SU-DHL-6 (cell line): ENCODE data around the gene TAPT1.

Experiments
- H2AFZ ChIP-seq: fragments of 200-600 bp; sonication (generic); 2 replicates; pipeline ENCODE4 v1.6.1; 2014; ENCODE audit warnings: low read depth, mild to moderate bottlenecking, moderate library complexity, mixed read lengths, antibody characterized with exemption, low read length; ENCODE audit not compliant: severe bottlenecking
- H3F3A ChIP-seq: fragments of 200-600 bp; shearing (Covaris generic); 2 replicates; pipeline ENCODE4 v1.6.0; 2016; ENCODE audit warnings: antibody characterized with exemption, mild to moderate bottlenecking; ENCODE audit not compliant: insufficient read depth
- H3K27ac ChIP-seq: fragments of 200-600 bp; sonication (generic); 2 replicates; pipeline ENCODE4 v1.5.1; 2016; ENCODE audit warnings: low read depth, mild to moderate bottlenecking, low read length, moderate library complexity, mixed read lengths
- H3K27me3 ChIP-seq: fragments of 200-600 bp; sonication (generic), shearing (Covaris generic); 2 replicates; pipeline ENCODE4 v1.6.0; 2014; ENCODE audit warnings: mild to moderate bottlenecking, low read length
- H3K36me3 ChIP-seq: fragments of 200-600 bp; sonication (generic); 2 replicates; pipeline ENCODE4 v1.6.1; 2014; ENCODE audit warnings: mild to moderate bottlenecking, low read length, mixed read lengths
- H3K4me2 ChIP-seq: fragments of 300-600, 200-600 bp; shearing (Covaris generic), sonication (generic); 2 replicates; pipeline ENCODE4 v1.6.0; 2014; ENCODE audit warnings: low read length, low read depth, mild to moderate bottlenecking; ENCODE audit not compliant: poor library complexity, severe bottlenecking
- H3K4me3 ChIP-seq: fragments of 200-600 bp; sonication (generic); 2 replicates; pipeline ENCODE4 v1.5.1; 2014; ENCODE audit warnings: antibody characterized with exemption, low read length, mild to moderate bottlenecking, mixed read lengths; ENCODE audit not compliant: insufficient read depth, poor library complexity, severe bottlenecking
- H3K79me2 ChIP-seq: fragments of 200-600 bp; sonication (generic); 2 replicates; pipeline ENCODE4 v1.6.1; 2014; ENCODE audit warnings: mild to moderate bottlenecking, low read length, moderate library complexity; ENCODE audit not compliant: insufficient read depth
- H3K9ac ChIP-seq: fragments of 200-600 bp; sonication (generic); 2 replicates; pipeline ENCODE4 v1.7.0; 2014; ENCODE audit warnings: mild to moderate bottlenecking, low read length
- H3K9me2 ChIP-seq: fragments of 200-600 bp; sonication (generic); replicated peaks from 2 replicates; pipeline ENCODE4 v1.6.1; 2014; ENCODE audit warnings: low read length; ENCODE audit not compliant: insufficient read depth
- H3K9me3 ChIP-seq: fragments of 200-600 bp; sonication (generic); 2 replicates; pipeline ENCODE4 v1.6.1; 2014; ENCODE audit warnings: low read length, mixed read lengths; ENCODE audit not compliant: insufficient read depth
- H4K20me1 ChIP-seq: fragments of 200-600 bp; sonication (generic); 2 replicates; pipeline ENCODE4 v1.6.1; 2014; ENCODE audit warnings: low read depth, mild to moderate bottlenecking, antibody characterized with exemption, low read length, moderate library complexity, mixed read lengths
- EZH2phosphoT487 ChIP-seq: fragments of 200-600 bp; sonication (generic), shearing (Covaris generic); conservative IDR thresholded peaks from 2 replicates; pipeline ENCODE4 v1.6.1; 2018; ENCODE audit warnings: mild to moderate bottlenecking, antibody characterized with exemption, low read length, moderate library complexity, mixed read lengths
- TF ChIP-seq, protein P1 (sequence below): fragments of 200-600 bp; sonication (generic); IDR thresholded peaks from one replicate; pipeline ENCODE4 v1.5.1; 2017; ENCODE audit warnings: antibody characterized with exemption, mild to moderate bottlenecking, low read length, moderate library complexity; ENCODE audit not compliant: insufficient read depth, poor library complexity, severe bottlenecking

TAPT1 gene

DNA sequence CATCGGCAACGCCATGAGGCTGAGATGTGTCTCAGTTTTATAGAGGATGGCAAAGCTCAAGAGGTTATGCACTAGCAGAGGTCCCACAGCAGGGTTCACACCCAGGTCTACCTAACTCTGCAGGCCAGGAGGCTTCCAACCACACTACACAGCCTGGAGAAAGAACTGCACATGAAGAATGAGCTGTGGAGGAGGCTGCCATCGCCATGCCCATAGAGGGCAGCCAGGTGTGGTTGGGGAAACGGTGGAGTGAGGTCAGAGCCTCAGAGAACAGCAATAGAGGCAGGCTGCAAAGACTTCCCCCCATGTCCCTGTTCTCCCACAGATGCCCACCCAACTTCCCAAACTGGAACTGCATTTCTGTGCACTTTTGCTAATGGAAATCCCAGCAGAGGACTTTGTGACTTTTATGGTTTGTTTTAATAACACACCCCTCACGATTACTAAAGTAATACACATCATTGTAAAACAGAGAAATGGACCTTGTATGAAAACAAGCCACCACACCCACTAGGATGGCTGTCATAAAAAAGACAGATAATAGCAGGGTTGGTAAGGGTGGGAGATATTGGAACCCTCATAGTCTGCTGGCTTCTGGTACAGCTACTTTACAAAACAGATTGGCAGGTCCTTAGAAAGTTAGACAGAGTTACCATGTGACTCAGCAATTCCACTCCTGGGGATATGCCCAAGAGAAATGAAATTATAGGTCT is 83.5 kb downstream of the TAPT1 start:
- Histone ChIP-seq H3K9me2 (no peaks in the 10 kb centered on the region), H3F3A (no peaks in the 10 kb centered on the region), H3K9me3 (no peaks in the 10 kb centered on the region), H3K27me3 (no peaks in the 10 kb centered on the region), H2AFZ (no peak overlapping the region), H3K36me3 (no peaks in the 10 kb centered on the region), H3K79me2 (no peaks in the 10 kb centered on the region), H3K27ac (no peak overlapping the region), H3K4me3 (no peak overlapping the region), H4K20me1 (no peaks in the 10 kb centered on the region), H3K9ac (no peak overlapping the region), H3K4me2 (no peak overlapping the region)
- no peak for TF ChIP-seq EZH2phosphoT487
- TF ChIP-seq, protein P1, sequence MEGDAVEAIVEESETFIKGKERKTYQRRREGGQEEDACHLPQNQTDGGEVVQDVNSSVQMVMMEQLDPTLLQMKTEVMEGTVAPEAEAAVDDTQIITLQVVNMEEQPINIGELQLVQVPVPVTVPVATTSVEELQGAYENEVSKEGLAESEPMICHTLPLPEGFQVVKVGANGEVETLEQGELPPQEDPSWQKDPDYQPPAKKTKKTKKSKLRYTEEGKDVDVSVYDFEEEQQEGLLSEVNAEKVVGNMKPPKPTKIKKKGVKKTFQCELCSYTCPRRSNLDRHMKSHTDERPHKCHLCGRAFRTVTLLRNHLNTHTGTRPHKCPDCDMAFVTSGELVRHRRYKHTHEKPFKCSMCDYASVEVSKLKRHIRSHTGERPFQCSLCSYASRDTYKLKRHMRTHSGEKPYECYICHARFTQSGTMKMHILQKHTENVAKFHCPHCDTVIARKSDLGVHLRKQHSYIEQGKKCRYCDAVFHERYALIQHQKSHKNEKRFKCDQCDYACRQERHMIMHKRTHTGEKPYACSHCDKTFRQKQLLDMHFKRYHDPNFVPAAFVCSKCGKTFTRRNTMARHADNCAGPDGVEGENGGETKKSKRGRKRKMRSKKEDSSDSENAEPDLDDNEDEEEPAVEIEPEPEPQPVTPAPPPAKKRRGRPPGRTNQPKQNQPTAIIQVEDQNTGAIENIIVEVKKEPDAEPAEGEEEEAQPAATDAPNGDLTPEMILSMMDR, result no peak

DNA sequence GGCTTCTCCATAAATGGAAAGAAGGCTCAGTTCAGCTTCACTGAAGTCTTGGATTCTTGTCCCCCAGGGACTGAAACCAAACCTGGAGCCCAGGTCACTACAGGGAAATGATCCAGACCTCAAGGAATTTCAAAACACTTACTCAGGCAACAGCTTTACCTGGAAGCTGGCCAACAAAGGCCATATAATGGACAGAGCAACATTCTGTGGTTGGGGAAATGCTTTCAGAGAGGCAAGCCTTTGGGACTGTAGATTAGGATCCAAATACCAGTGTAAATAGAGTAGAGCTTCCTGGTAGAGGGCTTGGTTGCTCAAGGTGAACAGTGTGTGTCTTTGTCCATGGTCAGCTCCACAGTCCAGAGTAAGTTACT is 85.4 kb downstream of the TAPT1 start:
- H3K4me2 ChIP-seq, result no peak overlapping the region
- H3K9ac ChIP-seq, result no peak overlapping the region
- no peak overlapping the region for H2AFZ ChIP-seq
- H3K9me2 ChIP-seq, result no peaks in the 10 kb centered on the region
- no peak overlapping the region for H3K27ac ChIP-seq
- no peaks in the 10 kb centered on the region for H3K79me2 ChIP-seq
- H4K20me1 ChIP-seq, result no peaks in the 10 kb centered on the region
- no peaks in the 10 kb centered on the region for H3K9me3 ChIP-seq
- TF ChIP-seq, protein P1, result no peak
- H3K4me3 ChIP-seq, result no peak overlapping the region
- H3F3A ChIP-seq, result no peaks in the 10 kb centered on the region
- H3K27me3 ChIP-seq, result no peaks in the 10 kb centered on the region
- H3K36me3 ChIP-seq, result no peaks in the 10 kb centered on the region

DNA sequence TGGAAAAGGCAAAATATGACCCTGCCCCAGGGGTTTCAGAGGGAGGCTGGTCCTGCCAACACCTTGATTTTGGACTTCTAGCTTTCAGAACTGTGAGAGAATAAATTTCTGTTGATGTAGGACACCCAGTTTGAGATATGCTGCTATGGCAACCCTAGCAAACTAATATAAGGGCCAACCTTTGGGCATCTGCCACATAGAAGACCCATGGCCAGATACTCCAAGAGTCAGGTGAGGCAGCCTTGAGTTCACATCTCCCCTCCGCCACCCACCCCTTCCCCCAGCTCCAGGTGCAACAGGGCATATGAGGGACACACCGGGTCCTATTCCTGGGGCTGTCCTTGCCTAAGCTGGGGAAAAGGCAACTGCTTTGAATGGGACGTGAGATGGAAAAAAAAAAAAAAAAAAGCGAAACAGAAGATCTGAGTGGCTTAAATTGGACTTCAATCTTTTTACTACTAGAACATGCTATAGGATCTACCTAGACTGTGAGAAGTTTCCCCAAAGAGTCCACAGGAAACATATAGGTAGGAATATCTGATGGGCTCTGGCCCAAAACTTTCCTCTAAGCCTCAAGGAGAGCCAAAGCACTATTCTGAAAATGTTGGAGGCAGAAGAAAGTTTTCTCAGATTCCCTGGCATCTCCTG is 85.9 kb downstream of the TAPT1 start:
- no peak for TF ChIP-seq EZH2phosphoT487
- TF ChIP-seq, protein P1, result no peak
- Histone ChIP-seq H3K79me2 (no peaks in the 10 kb centered on the region), H3F3A (no peaks in the 10 kb centered on the region), H3K9ac (no peak overlapping the region), H3K36me3 (no peaks in the 10 kb centered on the region), H3K9me3 (no peaks in the 10 kb centered on the region), H4K20me1 (no peaks in the 10 kb centered on the region), H3K4me3 (no peak overlapping the region), H3K9me2 (no peaks in the 10 kb centered on the region), H2AFZ (no peak overlapping the region), H3K27ac (no peak overlapping the region), H3K27me3 (no peaks in the 10 kb centered on the region), H3K4me2 (no peak overlapping the region)
